ENCODE measurements around the gene IGFLR1.

The IGFLR1 gene

GRCh38 chr19:35718345-35719041 is 23.8 kb downstream of the IGFLR1 start:
- Histone ChIP-seq H3K4me1 (ENCODE audit: control insufficient read depth, insufficient read depth, low read length) (peaks cover 24% of the 10 kb centered on the region), H3K9ac (ENCODE audit: low read depth, low read length) (peak overlapping the region; percentile 41), H3K27me3 (ENCODE audit: control insufficient read depth, insufficient read depth, low read length) (no peaks in the 10 kb centered on the region), H3K27ac (ENCODE audit: low read depth, low read length) (peak overlapping the region; percentile 53), H3K9me3 (ENCODE audit: control insufficient read depth, insufficient read depth, low read length) (no peaks in the 10 kb centered on the region), H3K36me3 (ENCODE audit: control insufficient read depth, insufficient read depth, low read length) (peaks cover 35% of the 10 kb centered on the region), H3K4me3 (ENCODE audit: low read depth, low read length) (peak overlapping the region; percentile 91)

GRCh38 chr19:35717665-35718344 is 24.4 kb downstream of the IGFLR1 start, which contains the start of gene KMT2B:
Gene KMT2B, plus strand, starts transcription at chr19:35718003. Its CDS starts 16 bp downstream, at chr19:35718019.
- Histone ChIP-seq H3K9me3 (ENCODE audit: control insufficient read depth, insufficient read depth, low read length) (no peaks in the 10 kb centered on the region), H3K27me3 (ENCODE audit: control insufficient read depth, insufficient read depth, low read length) (no peaks in the 10 kb centered on the region), H3K9ac (ENCODE audit: low read depth, low read length) (peak within 1 kb of the TSS; percentile 53), H3K4me3 (ENCODE audit: low read depth, low read length) (peak within 1 kb of the TSS; percentile 91), H3K4me1 (ENCODE audit: control insufficient read depth, insufficient read depth, low read length) (peaks cover 24% of the 10 kb centered on the region), H3K36me3 (ENCODE audit: control insufficient read depth, insufficient read depth, low read length) (peaks cover 28% of the 10 kb centered on the region), H3K27ac (ENCODE audit: low read depth, low read length) (peak within 1 kb of the TSS; percentile 98)

- H3K27me3 ChIP-seq (ENCODE audit: control insufficient read depth, insufficient read depth, low read length) = no peaks in the 10 kb centered on the region
- peak overlapping the region; percentile 81 for H3K4me3 ChIP-seq (ENCODE audit: low read depth, low read length)
- no peaks in the 10 kb centered on the region for H3K9me3 ChIP-seq (ENCODE audit: control insufficient read depth, insufficient read depth, low read length)
- peaks cover 21% of the 10 kb centered on the region for H3K36me3 ChIP-seq (ENCODE audit: control insufficient read depth, insufficient read depth, low read length)
- H3K9ac ChIP-seq (ENCODE audit: low read depth, low read length) = peak overlapping the region; percentile 72
- H3K27ac ChIP-seq (ENCODE audit: low read depth, low read length) = peak overlapping the region; percentile 98
- peaks cover 24% of the 10 kb centered on the region for H3K4me1 ChIP-seq (ENCODE audit: control insufficient read depth, insufficient read depth, low read length)
Measured at GRCh38 chr19:35716801-35717664, 25.2 kb downstream of the IGFLR1 start.

- peak overlapping the region; percentile 98 for H3K27ac ChIP-seq (ENCODE audit: low read depth, low read length)
- peaks cover 13% of the 10 kb centered on the region for H3K36me3 ChIP-seq (ENCODE audit: control insufficient read depth, insufficient read depth, low read length)
- H3K27me3 ChIP-seq (ENCODE audit: control insufficient read depth, insufficient read depth, low read length) = no peaks in the 10 kb centered on the region
- H3K4me1 ChIP-seq (ENCODE audit: control insufficient read depth, insufficient read depth, low read length) = peaks cover 27% of the 10 kb centered on the region
- no peaks in the 10 kb centered on the region for H3K9me3 ChIP-seq (ENCODE audit: control insufficient read depth, insufficient read depth, low read length)
- peak overlapping the region; percentile 81 for H3K4me3 ChIP-seq (ENCODE audit: low read depth, low read length)
- H3K9ac ChIP-seq (ENCODE audit: low read depth, low read length) = peak overlapping the region; percentile 72
Measured at GRCh38 chr19:35715981-35716800, 26.1 kb downstream of the IGFLR1 start.

- H3K4me3 ChIP-seq (ENCODE audit: low read depth, low read length) = peak overlapping the region; percentile 81
- H3K36me3 ChIP-seq (ENCODE audit: control insufficient read depth, insufficient read depth, low read length) = peaks cover 9% of the 10 kb centered on the region; the same call in 1 of the 2 replicates
- no peak overlapping the region for H3K9ac ChIP-seq (ENCODE audit: low read depth, low read length)
- H3K9me3 ChIP-seq (ENCODE audit: control insufficient read depth, insufficient read depth, low read length) = no peaks in the 10 kb centered on the region
- H3K4me1 ChIP-seq (ENCODE audit: control insufficient read depth, insufficient read depth, low read length) = peaks cover 34% of the 10 kb centered on the region
- H3K27me3 ChIP-seq (ENCODE audit: control insufficient read depth, insufficient read depth, low read length) = no peaks in the 10 kb centered on the region
- no peak overlapping the region for H3K27ac ChIP-seq (ENCODE audit: low read depth, low read length)
Measured at GRCh38 chr19:35715355-35715809, 26.9 kb downstream of the IGFLR1 start.

- no peak overlapping the region for H3K9ac ChIP-seq (ENCODE audit: low read depth, low read length)
- no peaks in the 10 kb centered on the region for H3K9me3 ChIP-seq (ENCODE audit: control insufficient read depth, insufficient read depth, low read length)
- no peak overlapping the region for H3K27ac ChIP-seq (ENCODE audit: low read depth, low read length)
- H3K4me1 ChIP-seq (ENCODE audit: control insufficient read depth, insufficient read depth, low read length) = peaks cover 34% of the 10 kb centered on the region
- no peaks in the 10 kb centered on the region for H3K27me3 ChIP-seq (ENCODE audit: control insufficient read depth, insufficient read depth, low read length)
- H3K36me3 ChIP-seq (ENCODE audit: control insufficient read depth, insufficient read depth, low read length) = peaks cover 4% of the 10 kb centered on the region; the same call in 1 of the 2 replicates
- peak overlapping the region; percentile 81; the same call in 1 of the 2 replicates for H3K4me3 ChIP-seq (ENCODE audit: low read depth, low read length)
Measured at GRCh38 chr19:35714601-35715354, 27.5 kb downstream of the IGFLR1 start.

- no peaks in the 10 kb centered on the region; the same call in 1 of the 2 replicates for H3K36me3 ChIP-seq (ENCODE audit: control insufficient read depth, insufficient read depth, low read length)
- H3K4me3 ChIP-seq (ENCODE audit: low read depth, low read length) = no peak overlapping the region
- H3K4me1 ChIP-seq (ENCODE audit: control insufficient read depth, insufficient read depth, low read length) = peaks cover 30% of the 10 kb centered on the region
- H3K9me3 ChIP-seq (ENCODE audit: control insufficient read depth, insufficient read depth, low read length) = no peaks in the 10 kb centered on the region
- no peaks in the 10 kb centered on the region for H3K27me3 ChIP-seq (ENCODE audit: control insufficient read depth, insufficient read depth, low read length)
- H3K27ac ChIP-seq (ENCODE audit: low read depth, low read length) = no peak overlapping the region
- no peak overlapping the region for H3K9ac ChIP-seq (ENCODE audit: low read depth, low read length)
Measured at GRCh38 chr19:35713904-35714495, 28.3 kb downstream of the IGFLR1 start.

GRCh38 chr19:35713506-35713850 is 28.8 kb downstream of the IGFLR1 start:
- no peaks in the 10 kb centered on the region; the same call in 1 of the 2 replicates for H3K36me3 ChIP-seq (ENCODE audit: control insufficient read depth, insufficient read depth, low read length)
- no peak overlapping the region for H3K4me3 ChIP-seq (ENCODE audit: low read depth, low read length)
- no peak overlapping the region for H3K9ac ChIP-seq (ENCODE audit: low read depth, low read length)
- no peak overlapping the region for H3K27ac ChIP-seq (ENCODE audit: low read depth, low read length)
- no peaks in the 10 kb centered on the region for H3K27me3 ChIP-seq (ENCODE audit: control insufficient read depth, insufficient read depth, low read length)
- peaks cover 27% of the 10 kb centered on the region for H3K4me1 ChIP-seq (ENCODE audit: control insufficient read depth, insufficient read depth, low read length)
- H3K9me3 ChIP-seq (ENCODE audit: control insufficient read depth, insufficient read depth, low read length) = no peaks in the 10 kb centered on the region

GRCh38 chr19:35712567-35713505 is 29.4 kb downstream of the IGFLR1 start:
- Histone ChIP-seq H3K4me3 (ENCODE audit: low read depth, low read length) (no peak overlapping the region), H3K27ac (ENCODE audit: low read depth, low read length) (no peak overlapping the region), H3K27me3 (ENCODE audit: control insufficient read depth, insufficient read depth, low read length) (no peaks in the 10 kb centered on the region), H3K9me3 (ENCODE audit: control insufficient read depth, insufficient read depth, low read length) (no peaks in the 10 kb centered on the region), H3K9ac (ENCODE audit: low read depth, low read length) (no peak overlapping the region), H3K36me3 (ENCODE audit: control insufficient read depth, insufficient read depth, low read length) (no peaks in the 10 kb centered on the region; the same call in 1 of the 2 replicates), H3K4me1 (ENCODE audit: control insufficient read depth, insufficient read depth, low read length) (peaks cover 27% of the 10 kb centered on the region)

Data from HUES48 (cell line).